ENCODE data around the gene GLUL.
"Not testable (repeated sequence)": the region's sequence is repeated elsewhere in the genome, so short reads cannot be mapped to it uniquely, and the experiment has no call there.

The GLUL gene

GRCh38 chr1:182337736-182338571, 53.6 kb downstream of the GLUL start:
- in situ Hi-C loops (cut with MboI; ENCODE audit: low pct_unique_long_range_greater_than_20kb, low sequenced_read_pairs) = no loop called here
- peak; percentile 36 for DNase-seq

- DNase-seq = no peak
- in situ Hi-C loops (cut with MboI; ENCODE audit: low pct_unique_long_range_greater_than_20kb, low sequenced_read_pairs) = no loop called here
These were observed 55.6 kb downstream of the GLUL start for GRCh38 chr1:182335771-182336566.

GRCh38 chr1:182333071-182333571, 58.5 kb downstream of the GLUL start:
- in situ Hi-C loops (cut with MboI; ENCODE audit: low pct_unique_long_range_greater_than_20kb, low sequenced_read_pairs); DNase-seq: not testable (repeated sequence)

GRCh38 chr1:182332261-182333060, 59.1 kb downstream of the GLUL start:
- no peak for DNase-seq
- in situ Hi-C loops (cut with MboI; ENCODE audit: low pct_unique_long_range_greater_than_20kb, low sequenced_read_pairs) = no loop called here
